Inflammatory macrophage (primary cell): ENCODE data around the gene TMEM98.
A peak's percentile ranks its signal among the peaks of the same experiment; 100 is the strongest.
"Not testable (repeated sequence)": the region's sequence is repeated elsewhere in the genome, so short reads cannot be mapped to it uniquely, and the experiment has no call there.

Source experiments
- DNase-seq, 2 donors: peaks; one replicate each; pipeline ENCODE4 v3.0.0-alpha.2; 2020 to 2022
- total RNA-seq, 18 experiments: gene quantifications; one replicate each; lab custom pipeline; 2026; ENCODE audit warnings: mixed read lengths in 6 of 18, inconsistent platforms in 2 of 18; lab: John Stamatoyannopoulos, UW

TMEM98 gene, protein sequence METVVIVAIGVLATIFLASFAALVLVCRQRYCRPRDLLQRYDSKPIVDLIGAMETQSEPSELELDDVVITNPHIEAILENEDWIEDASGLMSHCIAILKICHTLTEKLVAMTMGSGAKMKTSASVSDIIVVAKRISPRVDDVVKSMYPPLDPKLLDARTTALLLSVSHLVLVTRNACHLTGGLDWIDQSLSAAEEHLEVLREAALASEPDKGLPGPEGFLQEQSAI
- total RNA-seq = 0 to 0.92 (median 0.09) reads per million in 18 experiments

DNA sequence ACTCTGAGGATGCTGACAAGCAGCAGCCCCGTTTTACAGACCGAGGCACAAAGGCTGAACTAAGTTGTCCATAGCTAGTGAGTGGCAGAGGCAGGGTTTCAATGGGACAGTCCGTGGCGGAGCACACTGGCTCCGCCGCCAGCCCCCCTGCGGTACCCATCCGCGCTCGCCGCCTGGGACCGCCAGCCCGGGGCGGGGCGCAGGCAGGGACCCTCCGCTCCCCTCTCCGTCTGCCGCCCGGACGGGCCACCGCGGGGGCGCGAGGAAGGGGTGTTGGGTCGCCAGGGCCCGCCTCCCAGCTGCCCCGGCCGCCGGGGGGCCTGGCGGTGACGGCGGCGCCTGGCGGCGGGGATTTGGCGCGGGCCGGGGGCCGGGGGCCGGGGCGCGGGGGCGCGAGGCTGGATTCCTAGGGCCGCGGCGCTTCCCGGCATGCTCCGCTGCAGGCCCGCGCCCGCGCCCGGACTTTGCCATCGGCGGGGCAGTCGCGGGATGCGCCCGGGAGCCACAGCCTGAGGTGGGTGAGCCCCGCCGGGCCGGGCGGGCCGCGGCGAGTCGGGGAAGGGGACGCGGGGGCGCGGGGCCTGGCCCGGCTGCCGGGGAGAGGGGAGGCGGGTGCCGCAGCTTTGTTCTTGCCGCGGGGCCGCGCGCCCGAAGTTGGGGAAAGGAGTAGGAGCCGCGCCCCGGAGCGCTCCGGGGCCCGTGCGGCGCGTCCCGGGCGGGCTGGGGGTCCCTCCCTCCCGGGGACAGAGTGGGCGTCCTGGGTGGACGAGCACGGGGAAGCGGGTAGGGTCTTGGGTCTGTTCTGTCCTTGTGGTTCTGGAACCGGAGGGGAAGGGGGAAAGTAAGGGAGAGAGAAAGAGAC lies at the start of gene TMEM98:
TSS of gene TMEM98 (plus strand) at position 430 of the 862 bp plus-strand sequence. CDS start 3,376 bp downstream, outside the sequence.
- no peak for DNase-seq

DNA sequence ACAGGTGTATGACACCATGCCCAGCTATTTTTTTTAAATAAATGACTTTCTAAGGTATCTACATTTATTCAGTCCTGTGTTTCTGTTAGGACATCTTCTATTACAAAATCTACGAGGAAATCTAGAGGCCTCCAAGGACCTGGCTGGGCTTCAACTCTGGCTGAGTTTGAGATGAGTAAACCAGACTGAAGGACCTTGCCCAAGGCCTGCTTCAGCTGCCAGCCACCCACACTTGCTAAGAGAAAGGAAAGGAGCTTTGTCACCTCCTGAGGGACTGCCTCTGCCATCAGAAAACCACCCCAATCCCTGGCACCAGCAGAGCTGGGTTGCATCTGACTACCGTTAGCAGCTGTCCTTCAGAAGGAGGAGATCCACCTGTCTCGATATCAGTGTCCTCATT lies 49.7 kb upstream of the TMEM98 start:
- DNase-seq = peak; percentile 70 to 78

DNA sequence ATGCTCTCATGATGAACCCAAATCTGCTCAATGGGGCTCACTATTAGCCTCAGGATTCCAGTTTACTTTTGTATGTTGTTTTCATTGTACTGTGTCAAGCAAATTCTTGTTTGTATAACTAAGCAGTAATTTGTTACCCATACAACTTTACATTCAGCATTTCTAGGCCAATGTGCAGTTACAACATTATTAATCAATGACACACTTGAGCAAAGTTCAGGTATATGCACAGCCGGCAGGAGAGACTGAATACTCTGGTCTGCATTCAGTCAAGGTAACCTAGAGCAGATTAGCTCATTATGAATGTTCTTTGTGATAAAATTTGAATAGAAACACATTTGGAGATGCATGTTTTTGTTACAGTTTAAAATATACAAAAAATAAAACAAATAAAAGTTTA lies 48.8 kb upstream of the TMEM98 start:
- DNase-seq = no peak

DNA sequence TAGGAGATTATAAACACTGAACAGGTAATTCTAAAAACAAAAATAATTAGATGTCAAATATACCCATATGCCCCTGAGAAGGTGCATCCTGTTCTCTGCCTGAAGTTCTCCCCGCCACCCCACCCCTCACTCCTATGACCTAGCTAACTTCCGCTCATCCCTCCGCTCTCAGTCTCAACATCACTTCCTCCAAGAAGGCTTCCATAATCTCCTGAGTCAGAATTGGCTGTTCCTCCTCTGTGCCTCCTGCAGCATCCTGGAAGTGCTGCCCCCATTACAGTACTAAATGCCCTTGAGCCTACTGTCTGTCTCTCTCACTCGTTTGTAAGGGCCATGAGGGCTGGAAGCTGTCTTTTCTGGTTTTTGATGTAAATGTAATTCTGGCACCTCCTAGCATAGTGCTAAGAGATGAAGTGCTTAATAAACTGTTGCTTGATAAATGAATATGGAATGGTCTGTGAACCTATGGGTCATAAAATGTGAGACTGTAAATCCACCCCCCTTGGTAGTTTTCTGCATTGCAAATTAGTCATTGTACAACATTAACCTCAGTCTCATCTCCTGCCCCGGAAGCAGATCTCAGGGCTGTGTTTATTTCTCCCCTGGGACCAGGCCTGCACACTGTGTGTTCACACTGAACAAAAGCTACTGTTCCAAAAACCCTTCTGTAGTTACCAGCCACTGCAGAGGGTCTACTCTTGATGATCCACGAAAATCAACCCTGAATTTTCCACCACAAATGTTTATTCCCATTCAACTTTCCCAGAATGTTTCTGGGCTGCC lies 47.1 kb upstream of the TMEM98 start:
- peak; percentile 19 to 51 for DNase-seq

DNA sequence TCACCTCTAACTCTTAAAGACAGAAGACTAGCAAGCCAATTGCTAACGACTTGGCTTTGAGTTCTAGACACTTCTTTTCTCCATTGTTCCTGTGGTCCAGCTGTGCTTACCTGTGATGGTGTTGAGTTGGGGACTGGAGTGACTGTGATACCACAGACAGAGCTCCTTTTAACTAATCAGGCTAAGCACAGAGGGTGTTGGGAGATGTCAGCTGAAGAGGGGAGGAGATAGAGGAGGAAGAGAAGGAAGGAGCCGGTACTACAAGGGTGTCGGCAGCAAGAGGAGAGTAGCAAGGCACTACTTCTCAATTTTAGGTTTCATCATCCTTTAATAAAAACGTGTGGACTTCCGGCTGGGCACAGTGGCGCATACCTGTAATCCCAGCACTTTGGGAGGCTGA lies 45.9 kb upstream of the TMEM98 start:
- no peak for DNase-seq

DNA sequence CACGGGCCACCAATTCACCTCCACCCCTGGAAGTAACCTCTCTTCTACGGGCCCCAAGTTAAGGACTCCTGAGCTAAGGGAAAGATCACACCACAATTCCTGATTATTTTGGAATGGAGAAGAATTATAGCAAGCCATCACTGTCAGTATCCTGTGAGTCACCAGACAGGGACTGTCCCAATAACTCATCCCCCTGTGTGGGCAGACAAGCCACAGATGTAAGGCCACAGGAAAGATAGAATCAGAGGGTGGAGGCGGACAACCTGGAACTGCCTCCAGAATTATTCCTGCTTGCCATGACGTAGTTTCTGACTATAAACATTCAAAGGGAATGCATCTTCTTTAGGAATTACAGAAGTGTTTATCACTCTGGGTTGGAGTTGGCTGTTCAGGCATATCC lies 45.2 kb upstream of the TMEM98 start:
- peak; percentile 51 to 81 for DNase-seq

DNA sequence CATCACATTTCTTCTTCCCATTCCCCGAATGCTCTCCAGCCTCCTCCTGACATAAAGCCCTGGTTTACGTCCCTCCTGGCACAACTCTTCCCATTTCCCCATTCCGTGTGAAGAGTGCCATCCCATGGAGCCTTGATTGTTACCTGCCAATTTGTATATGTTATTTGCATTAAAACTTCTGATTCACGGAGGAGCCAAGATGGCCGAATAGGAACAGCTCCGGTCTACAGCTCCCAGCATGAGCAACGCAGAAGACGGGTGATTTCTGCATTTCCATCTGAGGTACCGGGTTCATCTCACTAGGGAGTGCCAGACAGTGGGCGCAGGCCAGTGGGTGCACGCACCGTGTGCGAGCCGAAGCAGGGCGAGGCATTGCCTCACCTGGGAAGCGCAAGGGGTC lies 41.0 kb upstream of the TMEM98 start:
- not testable (repeated sequence) for DNase-seq

DNA sequence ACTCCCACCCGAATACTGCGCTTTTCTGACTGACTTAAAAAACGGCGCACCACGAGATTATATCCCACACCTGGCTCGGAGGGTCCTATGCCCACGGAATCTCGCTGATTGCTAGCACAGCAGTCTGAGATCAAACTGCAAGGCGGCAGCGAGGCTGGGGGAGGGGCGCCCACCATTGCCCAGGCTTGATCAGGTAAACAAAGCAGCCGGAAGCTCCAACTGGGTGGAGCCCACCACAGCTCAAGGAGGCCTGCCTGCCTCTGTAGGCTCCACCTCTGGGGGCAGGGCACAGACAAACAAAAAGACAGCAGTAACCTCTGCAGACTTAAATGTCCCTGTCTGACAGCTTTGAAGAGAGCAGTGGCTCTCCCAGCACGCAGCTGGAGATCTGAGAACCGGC lies 40.5 kb upstream of the TMEM98 start:
- not testable (repeated sequence) for DNase-seq

DNA sequence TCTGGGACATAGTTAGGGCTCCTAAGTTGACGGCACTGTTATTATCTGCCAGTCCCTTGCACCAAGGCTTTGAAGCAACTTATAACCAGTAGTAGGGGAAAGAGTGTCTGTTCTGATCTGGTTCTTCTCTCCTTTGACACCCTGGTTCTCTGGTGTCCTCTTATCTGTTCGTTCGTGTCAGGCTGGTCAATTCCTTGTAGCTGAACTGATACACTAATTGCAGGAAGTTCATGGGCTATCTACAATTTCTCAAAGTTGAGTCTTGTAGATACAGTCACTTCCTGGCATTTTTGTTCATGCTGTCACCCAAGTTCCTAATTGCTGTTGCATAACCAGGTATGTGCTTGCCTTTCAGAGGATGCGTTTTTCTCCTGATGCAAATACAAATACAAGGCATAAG lies 33.7 kb upstream of the TMEM98 start:
- no peak for DNase-seq

DNA sequence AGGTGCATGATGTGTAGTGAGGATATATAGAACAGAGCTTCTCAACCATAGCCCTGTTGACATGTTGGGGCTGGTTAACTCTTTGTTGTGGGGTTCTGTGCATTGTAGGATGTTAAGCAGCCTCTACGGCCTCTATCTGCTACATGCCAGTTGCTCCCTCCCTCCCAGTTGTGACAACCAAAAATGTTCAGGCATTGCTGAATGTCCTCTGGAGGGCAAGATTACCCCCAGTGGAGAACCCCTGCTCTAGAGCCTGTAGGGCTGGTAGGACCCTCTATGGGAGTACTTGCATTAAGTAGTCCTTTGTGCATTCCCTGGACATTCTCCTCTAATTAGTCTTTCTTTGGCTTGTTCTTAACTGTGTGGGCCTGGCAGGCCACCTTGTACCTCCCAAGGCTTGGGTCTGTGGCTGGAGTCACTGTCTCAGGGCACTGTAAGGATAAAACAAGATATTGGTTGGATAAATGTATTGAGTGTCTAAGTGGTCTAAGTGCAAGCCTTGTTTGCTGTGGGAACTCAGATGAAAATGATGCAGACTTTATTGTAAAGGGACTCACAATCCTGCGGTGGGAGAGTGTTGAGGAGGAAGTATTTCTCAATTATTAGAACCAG lies 31.2 kb upstream of the TMEM98 start:
- no peak for DNase-seq

DNA sequence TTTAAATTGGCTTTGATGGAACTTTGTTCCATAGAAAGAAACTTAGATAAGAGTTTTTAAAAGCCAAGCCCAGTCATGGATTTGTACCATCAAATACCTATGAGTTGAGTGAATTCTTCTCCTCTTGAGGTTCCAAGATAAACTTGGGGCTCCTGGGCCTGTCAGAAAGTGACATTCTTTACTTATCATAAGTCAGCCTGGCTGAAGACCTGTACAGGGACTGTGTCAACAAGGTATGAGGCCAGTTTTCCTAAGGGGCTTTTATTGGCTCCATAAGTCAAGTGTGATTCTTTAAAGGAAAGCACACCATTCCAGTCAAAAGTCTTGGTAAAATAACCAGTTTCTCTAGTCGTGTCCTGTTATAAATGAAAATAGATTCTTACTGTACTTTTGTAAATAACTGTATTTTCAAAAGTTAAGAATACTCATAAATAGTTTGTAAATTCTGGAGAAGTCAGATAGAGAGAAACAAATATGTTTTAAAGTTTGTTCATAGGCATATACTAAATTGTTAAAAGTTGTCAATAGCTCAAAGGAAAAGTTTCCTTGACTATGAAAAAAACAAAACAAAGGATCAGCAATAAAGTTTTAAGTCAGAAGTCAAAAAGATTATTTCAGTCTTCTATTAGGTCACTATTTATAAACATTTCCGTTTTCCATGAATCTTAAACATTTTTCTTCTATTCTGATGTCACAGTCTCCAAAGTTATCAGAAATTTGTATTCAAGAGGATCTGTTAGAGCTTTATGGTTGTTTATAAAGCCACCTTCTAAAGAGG lies 28.5 kb upstream of the TMEM98 start:
- no peak for DNase-seq

DNA sequence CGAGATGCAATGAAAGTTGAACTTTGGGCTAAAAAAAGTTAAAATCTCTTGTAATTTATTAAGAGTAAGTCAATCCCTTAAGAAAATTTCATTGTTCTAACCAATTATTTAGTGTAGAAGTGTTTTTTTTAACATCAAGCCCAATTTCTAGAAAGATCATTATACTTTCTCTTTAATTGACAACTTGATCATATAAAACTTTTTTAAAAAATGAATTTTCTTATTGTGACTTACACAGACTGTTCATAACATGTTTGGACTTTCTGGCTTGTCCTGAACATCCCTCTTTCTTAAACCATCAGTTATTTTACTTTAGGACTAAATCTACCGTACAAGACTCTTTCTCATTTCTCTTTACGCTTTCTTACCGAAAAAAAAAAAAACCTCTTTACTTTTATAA lies 26.2 kb upstream of the TMEM98 start:
- DNase-seq = no peak

DNA sequence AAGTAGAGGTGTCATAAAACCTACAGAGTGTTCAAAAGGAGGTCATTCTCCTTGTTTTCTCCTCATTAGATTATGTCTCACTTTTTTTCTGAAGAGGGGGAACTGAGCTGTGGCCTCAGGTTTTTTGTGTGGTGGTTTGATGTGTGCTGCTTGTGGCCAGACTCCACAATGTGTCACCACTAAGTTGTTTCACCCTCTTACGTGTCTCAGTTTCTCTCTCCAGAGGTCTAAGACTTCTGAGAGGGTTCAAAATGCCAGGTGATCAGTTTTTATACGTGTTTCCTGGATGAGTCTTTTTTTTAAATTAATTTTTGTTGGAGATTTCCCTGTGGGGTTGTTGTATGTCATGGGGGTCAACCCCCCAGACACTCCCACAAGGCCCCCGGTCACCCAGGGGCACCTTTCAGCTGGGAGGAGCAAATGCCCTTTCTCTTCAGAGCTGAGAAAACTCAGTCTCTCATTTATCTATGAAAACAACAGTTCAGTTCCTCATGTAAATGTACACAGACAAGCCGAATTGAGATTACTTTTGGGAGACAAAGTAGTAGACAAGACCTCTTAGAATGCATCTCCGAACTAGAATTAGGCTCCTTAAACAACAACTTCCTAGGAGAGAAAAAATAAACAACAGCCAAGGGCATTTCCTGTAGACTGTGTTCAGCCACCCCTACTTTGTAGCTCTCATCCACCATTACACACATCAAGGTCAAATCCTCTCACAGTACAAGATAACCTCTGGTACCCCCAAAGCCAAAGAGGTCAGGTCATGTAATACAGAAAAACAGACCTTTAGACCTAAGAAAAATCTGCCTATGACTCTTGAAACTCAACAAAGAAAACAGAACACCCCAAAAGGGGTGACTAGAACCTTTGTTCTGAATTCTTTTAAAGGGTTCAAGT lies 23.9 kb upstream of the TMEM98 start:
- DNase-seq = no peak

DNA sequence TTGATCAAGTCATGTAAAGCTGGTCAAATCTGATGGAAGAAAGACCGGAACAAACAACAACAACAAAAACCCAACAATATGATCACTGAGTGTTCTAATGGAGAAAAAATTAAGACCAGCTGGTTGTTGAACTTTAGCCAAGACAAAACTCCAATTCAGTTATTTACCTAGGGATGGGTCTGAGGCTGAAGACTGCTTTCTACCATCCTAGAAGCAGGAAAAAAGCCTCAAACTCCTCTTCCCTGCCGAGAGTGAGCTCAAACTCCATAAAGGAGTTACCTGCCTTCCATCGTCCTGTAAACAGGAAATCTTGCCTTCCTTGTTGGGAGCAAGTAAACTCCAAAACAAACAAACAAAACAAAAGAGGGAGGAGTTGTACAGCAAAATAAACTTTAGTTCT lies 23.1 kb upstream of the TMEM98 start:
- no peak for DNase-seq

DNA sequence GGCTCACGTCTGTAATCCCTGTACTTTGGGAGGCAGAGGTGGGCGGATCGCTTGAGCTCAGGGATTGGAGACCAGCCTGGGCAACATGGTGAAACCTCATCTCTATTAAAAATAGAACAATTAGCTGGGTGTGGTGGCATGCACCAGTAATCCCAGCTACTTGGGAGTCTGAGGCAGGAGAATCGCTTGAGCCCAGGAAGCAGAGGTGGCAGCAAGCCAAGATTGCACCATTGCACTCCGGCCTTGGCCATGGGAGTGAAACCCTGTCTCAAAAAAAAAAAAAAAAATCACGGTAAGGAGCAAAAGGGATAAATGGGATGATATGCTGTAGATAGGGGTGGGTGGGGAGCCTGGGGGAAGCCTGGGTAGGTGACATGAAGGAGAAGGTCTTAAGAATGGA lies 20.4 kb upstream of the TMEM98 start:
- DNase-seq = no peak

DNA sequence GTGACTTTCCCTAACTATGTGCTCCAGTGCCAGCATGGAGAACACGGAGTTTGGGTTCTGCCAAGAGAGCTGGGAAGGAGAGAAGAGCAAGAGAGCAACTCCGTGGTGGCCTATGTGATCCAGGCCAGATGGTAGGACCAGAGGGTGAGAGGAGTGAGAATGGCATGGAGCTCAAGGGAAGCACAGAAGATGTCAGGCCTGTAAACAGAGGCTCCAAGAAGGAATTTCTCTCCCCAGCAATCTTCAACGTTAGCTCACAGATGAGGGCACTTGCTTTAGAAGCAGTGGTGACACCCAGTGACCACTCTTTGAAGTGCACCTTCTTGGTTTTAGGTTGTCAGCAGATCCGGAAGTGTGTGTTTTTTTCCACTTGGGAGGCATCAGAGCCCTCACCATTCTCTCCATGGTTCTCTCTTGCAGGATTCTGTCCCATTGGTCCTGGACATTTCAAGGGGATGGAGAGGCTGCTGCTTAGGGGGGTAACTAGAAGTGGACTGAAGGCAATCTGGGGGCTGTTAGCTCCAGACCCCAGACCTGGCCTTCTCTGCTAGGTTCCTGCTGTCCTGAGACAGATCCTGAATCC lies 18.1 kb upstream of the TMEM98 start:
- peak; percentile 68 to 81 for DNase-seq

DNA sequence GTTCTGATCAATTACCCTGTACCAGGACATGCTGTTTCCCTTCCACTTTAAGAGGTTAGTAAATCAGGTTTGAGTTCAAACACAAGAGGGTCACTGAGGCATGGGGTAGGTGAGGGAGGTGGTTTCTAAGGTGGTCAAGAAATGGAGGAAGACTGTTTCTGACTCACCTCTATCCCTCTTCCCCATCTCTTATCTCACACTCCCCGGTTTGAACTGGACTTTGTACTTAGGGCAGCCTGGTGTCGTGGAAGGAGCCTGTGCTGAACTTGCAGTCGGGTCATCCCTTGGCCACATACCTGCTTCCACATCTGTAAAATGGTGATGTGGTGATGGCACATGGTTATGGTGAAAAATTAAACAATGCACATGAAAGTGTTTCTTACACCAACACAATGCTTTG lies 17.2 kb upstream of the TMEM98 start:
- DNase-seq = no peak

DNA sequence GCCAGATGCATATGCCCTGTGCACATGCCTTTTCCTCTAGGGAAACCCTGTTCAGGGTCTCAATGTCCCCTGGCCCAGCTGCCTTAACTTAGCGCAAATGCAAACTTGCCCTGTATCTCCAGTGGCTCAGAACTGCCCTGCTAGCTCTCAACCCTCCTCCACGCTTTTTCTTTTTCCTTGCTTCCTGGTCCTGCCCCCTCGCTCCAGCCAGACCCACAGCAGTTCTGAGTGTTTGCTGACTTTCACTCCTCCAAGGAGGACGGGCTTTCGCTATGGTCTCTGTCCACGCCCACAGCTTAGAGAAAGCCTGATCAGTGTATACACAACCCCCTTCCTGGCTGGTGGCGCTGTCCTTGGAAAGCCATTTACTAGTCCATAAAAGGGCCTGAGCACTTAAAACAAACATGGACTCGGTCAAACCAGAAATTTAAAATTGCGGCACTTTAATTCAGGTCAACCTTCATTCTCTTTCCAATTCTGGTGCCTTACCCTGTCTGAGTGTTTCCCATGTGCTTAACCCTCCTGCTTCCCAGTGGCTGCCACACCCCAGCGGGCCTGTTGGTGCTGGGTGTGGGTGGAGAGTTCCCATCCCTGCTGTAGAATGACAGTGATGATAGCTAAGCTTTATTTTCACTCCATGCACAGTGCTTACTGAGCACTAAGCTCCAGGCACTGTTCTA lies 15.6 kb upstream of the TMEM98 start:
- DNase-seq = no peak

DNA sequence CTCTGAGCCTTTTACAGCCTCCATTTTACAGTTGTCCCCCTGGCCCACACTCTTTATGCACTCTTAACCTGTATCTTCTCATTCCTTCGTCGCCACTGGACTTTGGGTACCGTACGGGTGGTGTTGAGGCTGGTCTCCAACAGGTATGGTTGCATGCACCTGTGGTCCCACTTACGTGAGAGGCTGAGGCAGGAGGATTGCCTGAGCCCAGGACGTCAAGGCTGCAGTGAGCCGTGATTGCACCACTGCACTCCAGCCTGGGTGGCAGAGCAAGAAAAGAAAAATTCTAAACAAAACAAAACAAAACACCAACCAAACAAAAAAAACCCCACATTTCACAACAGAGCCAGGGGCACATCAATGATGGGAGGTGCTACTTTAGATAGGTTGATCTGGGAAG lies 14.4 kb upstream of the TMEM98 start:
- no peak for DNase-seq

DNA sequence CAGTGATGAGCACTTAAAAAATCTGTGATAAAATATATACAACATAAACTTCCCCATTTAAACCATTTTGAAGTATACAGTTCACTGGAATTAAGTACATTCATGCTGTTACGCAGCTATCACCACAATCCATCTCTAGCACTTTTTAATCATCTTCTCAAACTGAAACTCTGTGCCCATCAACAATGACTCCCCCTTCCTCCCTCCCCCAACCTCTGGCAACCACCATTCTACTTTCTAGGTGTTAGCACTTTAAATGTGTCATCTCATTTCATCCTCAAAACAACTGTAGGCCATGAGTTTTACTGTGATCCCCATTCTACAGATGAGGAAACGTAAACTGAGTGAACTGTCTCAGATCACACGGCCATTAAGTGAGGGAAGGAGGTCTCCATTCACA lies 13.8 kb upstream of the TMEM98 start:
- no peak for DNase-seq
